Neural crest cell (in vitro differentiated cells): ENCODE measurements around the gene PACRG. TPM values are rescaled to one million over a fixed set of nuclear protein-coding genes. Genes with fewer than 3 reads are reported as not detected.

Experiments
- DNase-seq: peaks from one replicate; pipeline ENCODE4 v3.0.0; 2021; ENCODE audit warnings: low read depth, mixed read lengths, low spot score
- H3K27ac Mint-ChIP-seq: one replicate; pipeline ENCODE4 v1.8.0; 2021; ENCODE audit warnings: mild to moderate bottlenecking, mixed read lengths; ENCODE audit not compliant: unreplicated experiment
- H3K27me3 Mint-ChIP-seq: 2 replicates; pipeline ENCODE4 v1.8.0; 2021; ENCODE audit warnings: low read depth, mild to moderate bottlenecking, mixed read lengths
- H3K36me3 Mint-ChIP-seq: 2 replicates; pipeline ENCODE4 v1.8.0; 2021; ENCODE audit warnings: low read depth, mild to moderate bottlenecking, mixed read lengths
- H3K4me1 Mint-ChIP-seq: 2 replicates; pipeline ENCODE4 v1.8.0; 2021; ENCODE audit warnings: mixed read lengths
- H3K4me3 Mint-ChIP-seq: one replicate; pipeline ENCODE4 v1.8.0; 2021; ENCODE audit warnings: mild to moderate bottlenecking, mixed read lengths
- H3K9me3 Mint-ChIP-seq: 2 replicates; pipeline ENCODE4 v1.8.0; 2021; ENCODE audit warnings: mixed read lengths
- CTCF ChIP-seq: fragments of 200-600 bp; sonication (generic); conservative IDR thresholded peaks from 2 replicates; pipeline ENCODE4 v1.5.0; 2021; ENCODE audit warnings: antibody characterized with exemption, mild to moderate bottlenecking
- total RNA-seq: library from RNA; stranded (reverse); gene quantifications from 2 replicates; pipeline ENCODE4 v1.2.1, GENCODE V29; 2021

The PACRG gene
- total RNA-seq, 1 donor from 2014 or later: 1.8 TPM

GRCh38 chr6:163209005-163209404, 481.2 kb downstream of the PACRG start:
- Mint-ChIP-seq H3K27me3 (no peaks in the 10 kb centered on the region), H3K27ac (no peak overlapping the region), H3K4me1 (no peaks in the 10 kb centered on the region), H3K36me3 (peaks cover 19% of the 10 kb centered on the region), H3K9me3 (peaks cover 24% of the 10 kb centered on the region), H3K4me3 (no peak overlapping the region)
- DNase-seq: no peak
- TF ChIP-seq CTCF: no peak

- Mint-ChIP-seq H3K27ac (no peak overlapping the region), H3K27me3 (no peaks in the 10 kb centered on the region), H3K4me1 (peaks cover 14% of the 10 kb centered on the region), H3K36me3 (peaks cover 13% of the 10 kb centered on the region), H3K9me3 (peaks cover 21% of the 10 kb centered on the region), H3K4me3 (no peak overlapping the region)
- no peak for TF ChIP-seq CTCF
- DNase-seq: no peak
Observed at GRCh38 chr6:163212123-163212522, 484.3 kb downstream of the PACRG start.

GRCh38 chr6:163214259-163214658, 486.5 kb downstream of the PACRG start:
- no peak overlapping the region for H3K27ac Mint-ChIP-seq
- H3K4me3 Mint-ChIP-seq: no peak overlapping the region
- TF ChIP-seq CTCF: no peak
- H3K36me3 Mint-ChIP-seq: peaks cover 13% of the 10 kb centered on the region
- no peak for DNase-seq
- no peaks in the 10 kb centered on the region for H3K27me3 Mint-ChIP-seq
- H3K4me1 Mint-ChIP-seq: peaks cover 18% of the 10 kb centered on the region
- H3K9me3 Mint-ChIP-seq: peaks cover 24% of the 10 kb centered on the region

- H3K27me3 Mint-ChIP-seq: no peaks in the 10 kb centered on the region
- DNase-seq: no peak
- H3K36me3 Mint-ChIP-seq: no peaks in the 10 kb centered on the region
- H3K9me3 Mint-ChIP-seq: peaks cover 10% of the 10 kb centered on the region
- H3K27ac Mint-ChIP-seq: peak overlapping the region; percentile 20
- no peak overlapping the region for H3K4me3 Mint-ChIP-seq
- H3K4me1 Mint-ChIP-seq: peaks cover 29% of the 10 kb centered on the region
- TF ChIP-seq CTCF: no peak
Observed at GRCh38 chr6:163218361-163218894, 490.7 kb downstream of the PACRG start.

GRCh38 chr6:163226181-163226835, 498.5 kb downstream of the PACRG start:
- H3K27me3 Mint-ChIP-seq: no peaks in the 10 kb centered on the region
- peaks cover 2% of the 10 kb centered on the region for H3K36me3 Mint-ChIP-seq

More at GRCh38 chr6:163226181-163226835, 498.5 kb downstream of the PACRG start:
- H3K4me3 Mint-ChIP-seq: no peak overlapping the region
- H3K4me1 Mint-ChIP-seq: peaks cover 5% of the 10 kb centered on the region
- TF ChIP-seq CTCF: no peak
- H3K9me3 Mint-ChIP-seq: peaks cover 8% of the 10 kb centered on the region
- DNase-seq: no peak
- H3K27ac Mint-ChIP-seq: no peak overlapping the region
